ENCODE data around the gene IRF3.

- no peak for TF ChIP-seq CTCF (IDR thresholded peaks at IDR 0.05; ENCODE audit: low read length)
- no peak for TF ChIP-seq EZH2 (IDR thresholded peaks at IDR 0.05; ENCODE audit: borderline replicate concordance, low read length)
Observed at GRCh38 chr19:49643466-49643865, 22.2 kb downstream of the IRF3 start.

Measured in OCI-LY1 (cell line).